Measurements from ENCODE around the gene THADA.

DNA sequence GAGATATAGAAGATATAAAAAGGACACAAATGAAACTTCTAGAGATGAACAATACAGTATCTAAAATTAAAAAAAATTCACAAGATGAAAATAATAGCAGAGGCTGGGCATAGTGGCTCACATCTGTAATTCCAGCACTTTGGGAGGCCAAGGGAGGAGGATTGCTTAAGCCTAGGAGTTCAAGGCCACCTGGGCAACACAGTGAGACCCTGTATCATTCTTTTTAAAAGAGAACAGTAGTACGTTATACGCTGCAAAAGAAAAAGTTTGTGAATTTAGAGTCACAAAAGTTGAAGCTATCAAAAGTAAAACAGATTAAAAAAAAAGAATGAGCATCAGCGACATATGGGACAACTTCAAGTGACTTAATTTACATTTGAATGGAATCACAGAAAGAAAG lies 287.9 kb downstream of the THADA start:
- TF ChIP-seq, protein P1, sequence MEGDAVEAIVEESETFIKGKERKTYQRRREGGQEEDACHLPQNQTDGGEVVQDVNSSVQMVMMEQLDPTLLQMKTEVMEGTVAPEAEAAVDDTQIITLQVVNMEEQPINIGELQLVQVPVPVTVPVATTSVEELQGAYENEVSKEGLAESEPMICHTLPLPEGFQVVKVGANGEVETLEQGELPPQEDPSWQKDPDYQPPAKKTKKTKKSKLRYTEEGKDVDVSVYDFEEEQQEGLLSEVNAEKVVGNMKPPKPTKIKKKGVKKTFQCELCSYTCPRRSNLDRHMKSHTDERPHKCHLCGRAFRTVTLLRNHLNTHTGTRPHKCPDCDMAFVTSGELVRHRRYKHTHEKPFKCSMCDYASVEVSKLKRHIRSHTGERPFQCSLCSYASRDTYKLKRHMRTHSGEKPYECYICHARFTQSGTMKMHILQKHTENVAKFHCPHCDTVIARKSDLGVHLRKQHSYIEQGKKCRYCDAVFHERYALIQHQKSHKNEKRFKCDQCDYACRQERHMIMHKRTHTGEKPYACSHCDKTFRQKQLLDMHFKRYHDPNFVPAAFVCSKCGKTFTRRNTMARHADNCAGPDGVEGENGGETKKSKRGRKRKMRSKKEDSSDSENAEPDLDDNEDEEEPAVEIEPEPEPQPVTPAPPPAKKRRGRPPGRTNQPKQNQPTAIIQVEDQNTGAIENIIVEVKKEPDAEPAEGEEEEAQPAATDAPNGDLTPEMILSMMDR (conservative IDR thresholded peaks at IDR 0.05; ENCODE audit: low read length), result no peak
- no peak for TF ChIP-seq EZH2phosphoT487 (IDR thresholded peaks at IDR 0.05; ENCODE audit: borderline replicate concordance, low read depth, low read length)

All from OCI-LY7 (cell line).